Hepatocyte (in vitro differentiated cells): ENCODE measurements around the gene TRAF7. TPM values are rescaled to one million over a fixed set of nuclear protein-coding genes. Genes with fewer than 3 reads are reported as not detected.

Experiments used
- DNase-seq: peaks from one replicate; pipeline ENCODE4 v3.0.0-alpha.2; 2016; ENCODE audit warnings: low spot score
- H2AFZ ChIP-seq: fragments of 200-600 bp; sonication (generic); 2 replicates; pipeline ENCODE4 v1.6.0; 2016; ENCODE audit warnings: antibody characterized with exemption, mild to moderate bottlenecking
- H3K27ac ChIP-seq: fragments of 200-600 bp; sonication (generic); 2 replicates; pipeline ENCODE4 v1.5.1; 2016; ENCODE audit warnings: mild to moderate bottlenecking
- H3K27me3 ChIP-seq: fragments of 200-600 bp; sonication (generic); 2 replicates; pipeline ENCODE4 v1.6.1; 2016
- H3K36me3 ChIP-seq: fragments of 200-600 bp; sonication (generic); replicated peaks from 2 replicates; pipeline ENCODE4 v1.5.1; 2016; ENCODE audit warnings: low read depth; ENCODE audit not compliant: insufficient read depth
- H3K4me1 ChIP-seq: fragments of 200-600 bp; sonication (generic); 2 replicates; pipeline ENCODE4 v1.5.1; 2016; ENCODE audit warnings: mild to moderate bottlenecking, moderate library complexity; ENCODE audit not compliant: insufficient read depth
- H3K4me2 ChIP-seq: fragments of 200-600 bp; sonication (generic); 2 replicates; pipeline ENCODE4 v1.6.0; 2016
- H3K4me3 ChIP-seq: fragments of 200-600 bp; sonication (generic); 2 replicates; pipeline ENCODE4 v1.5.1; 2016; ENCODE audit warnings: mild to moderate bottlenecking
- H3K79me2 ChIP-seq: fragments of 200-600 bp; sonication (generic); 2 replicates; pipeline ENCODE4 v1.6.0; 2017; ENCODE audit warnings: mild to moderate bottlenecking
- H3K9me2 ChIP-seq: fragments of 200-600 bp; sonication (generic); replicated peaks from 2 replicates; pipeline ENCODE4 v1.6.0; 2017; ENCODE audit warnings: mild to moderate bottlenecking; ENCODE audit not compliant: insufficient read depth
- H3K9me3 ChIP-seq: fragments of 200-600 bp; sonication (generic); 2 replicates; pipeline ENCODE4 v1.5.1; 2016; ENCODE audit warnings: low read depth, mild to moderate bottlenecking
- H4K20me1 ChIP-seq: fragments of 200-600 bp; sonication (generic); 2 replicates; pipeline ENCODE4 v1.6.0; 2016; ENCODE audit warnings: mild to moderate bottlenecking; ENCODE audit not compliant: insufficient read depth, poor library complexity, severe bottlenecking
- CTCF ChIP-seq: fragments of 200-600 bp; sonication (generic); IDR thresholded peaks from 2 replicates; pipeline ENCODE4 v1.5.1; 2016; ENCODE audit warnings: antibody characterized with exemption, mild to moderate bottlenecking; ENCODE audit not compliant: poor library complexity
- EZH2 ChIP-seq: fragments of 200-600 bp; sonication (generic); IDR thresholded peaks from 2 replicates; pipeline ENCODE4 v1.6.1; 2016; ENCODE audit warnings: antibody characterized with exemption, mild to moderate bottlenecking, borderline replicate concordance
- EZH2phosphoT487 ChIP-seq: fragments of 200-600 bp; sonication (generic); IDR thresholded peaks from one replicate; pipeline ENCODE4 v1.6.1; 2018; ENCODE audit warnings: antibody characterized with exemption, mild to moderate bottlenecking, low read depth, moderate library complexity; ENCODE audit not compliant: unreplicated experiment, severe bottlenecking
- WGBS: methylation state at CpG from one replicate; pipeline ENCODE4 v1.1.6; 2016; ENCODE audit warnings: low lambda C conversion rate; ENCODE audit errors: missing lambda C conversion rate; 5-methylcytosine and 5-hydroxymethylcytosine counted together
- polyA plus RNA-seq: library from polyadenylated mRNA; unstranded; fragments of >200 nt; fragmentation: Nextera tagmentation; extraction: Ambion mirVana; gene quantifications from 2 replicates; pipeline ENCODE4 v1.2.1, GENCODE V29; 2016
- total RNA-seq: library from RNA; depleted of rRNA; stranded (reverse); fragments of >200 nt; gene quantifications from 2 replicates; pipeline ENCODE4 v1.2.3, GENCODE V29; 2014

The TRAF7 gene
- total and polyA plus RNA-seq, 2 experiments from 2014 or later = 37.4 to 55.1 TPM

GRCh38 chr16:2170587-2171435 is 15.2 kb downstream of the TRAF7 start:
- Histone ChIP-seq H3K27ac (no peak overlapping the region), H3K4me3 (no peak overlapping the region), H3K9me3 (no peaks in the 10 kb centered on the region), H3K79me2 (no peaks in the 10 kb centered on the region), H3K27me3 (no peaks in the 10 kb centered on the region), H3K36me3 (no peaks in the 10 kb centered on the region), H2AFZ (no peak overlapping the region), H3K4me2 (no peak overlapping the region), H3K4me1 (no peaks in the 10 kb centered on the region), H3K9me2 (no peaks in the 10 kb centered on the region), H4K20me1 (no peaks in the 10 kb centered on the region)
- TF ChIP-seq CTCF (no peak), EZH2phosphoT487 (no peak), EZH2 (no peak)
- no peak for DNase-seq
- 98% methylated on average over 32 of the region's 47 CpGs for WGBS

GRCh38 chr16:2171601-2172178 is 16.1 kb downstream of the TRAF7 start:
- TF ChIP-seq EZH2 (no peak), CTCF (no peak), EZH2phosphoT487 (no peak)
- Histone ChIP-seq H3K9me2 (no peaks in the 10 kb centered on the region), H3K36me3 (no peaks in the 10 kb centered on the region), H3K9me3 (no peaks in the 10 kb centered on the region), H2AFZ (no peak overlapping the region), H3K4me1 (no peaks in the 10 kb centered on the region), H3K27me3 (no peaks in the 10 kb centered on the region), H3K4me3 (no peak overlapping the region), H4K20me1 (no peaks in the 10 kb centered on the region), H3K79me2 (no peaks in the 10 kb centered on the region), H3K4me2 (no peak overlapping the region), H3K27ac (no peak overlapping the region)
- no peak for DNase-seq
- 97% methylated on average over 27 of the region's 28 CpGs for WGBS

GRCh38 chr16:2172688-2173335 is 17.2 kb downstream of the TRAF7 start:
- DNase-seq = no peak
- Histone ChIP-seq H3K79me2 (no peaks in the 10 kb centered on the region), H4K20me1 (no peaks in the 10 kb centered on the region), H3K9me2 (no peaks in the 10 kb centered on the region), H2AFZ (no peak overlapping the region), H3K27me3 (no peaks in the 10 kb centered on the region), H3K27ac (no peak overlapping the region), H3K4me2 (no peak overlapping the region), H3K4me1 (no peaks in the 10 kb centered on the region), H3K36me3 (no peaks in the 10 kb centered on the region), H3K9me3 (no peaks in the 10 kb centered on the region), H3K4me3 (no peak overlapping the region)
- no peak for TF ChIP-seq CTCF
- no peak for TF ChIP-seq EZH2
- 98% methylated on average over 28 of the region's 29 CpGs for WGBS
